ENCODE data around the gene MBNL2.
"Not testable (repeated sequence)": the region's sequence is repeated elsewhere in the genome, so short reads cannot be mapped to it uniquely, and the experiment has no call there.

MBNL2 gene, protein sequence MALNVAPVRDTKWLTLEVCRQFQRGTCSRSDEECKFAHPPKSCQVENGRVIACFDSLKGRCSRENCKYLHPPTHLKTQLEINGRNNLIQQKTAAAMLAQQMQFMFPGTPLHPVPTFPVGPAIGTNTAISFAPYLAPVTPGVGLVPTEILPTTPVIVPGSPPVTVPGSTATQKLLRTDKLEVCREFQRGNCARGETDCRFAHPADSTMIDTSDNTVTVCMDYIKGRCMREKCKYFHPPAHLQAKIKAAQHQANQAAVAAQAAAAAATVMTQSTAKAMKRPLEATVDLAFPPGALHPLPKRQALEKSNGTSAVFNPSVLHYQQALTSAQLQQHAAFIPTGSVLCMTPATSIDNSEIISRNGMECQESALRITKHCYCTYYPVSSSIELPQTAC

DNA sequence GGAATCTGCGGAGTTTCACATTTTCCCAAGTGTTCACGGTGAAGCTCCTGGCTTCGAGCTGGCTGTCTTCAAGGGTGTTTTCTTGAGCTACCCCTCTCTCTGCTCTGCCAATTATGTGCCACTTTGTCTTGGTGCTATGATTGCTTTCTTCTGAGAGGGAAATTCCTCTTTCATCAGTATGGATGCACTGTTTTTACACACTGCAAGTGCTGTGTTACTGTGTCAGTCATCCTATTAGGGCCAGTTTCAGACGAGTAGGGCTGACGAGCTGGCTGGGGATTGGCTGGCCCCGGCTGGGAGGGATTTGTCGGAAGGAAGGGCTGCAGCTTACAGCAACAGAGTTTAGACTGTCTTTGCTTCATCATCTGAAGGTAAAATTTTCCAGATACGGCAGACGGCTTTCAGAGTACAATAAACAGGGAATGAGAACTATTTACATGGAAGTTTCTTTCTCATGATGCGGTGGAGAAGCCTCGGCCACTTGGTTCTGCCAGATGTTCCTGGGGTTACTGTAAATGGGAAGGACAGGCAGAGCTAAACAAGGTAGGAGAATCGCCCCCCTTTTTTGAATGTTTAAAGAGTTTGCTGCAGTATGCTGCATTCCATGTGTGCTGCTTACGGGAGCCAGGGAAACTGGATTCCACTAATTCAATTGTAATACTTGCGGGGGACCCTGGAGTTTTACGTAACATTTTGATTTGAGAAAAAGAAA, at the start of gene MBNL2:
TSS of gene MBNL2 (plus strand) at position 345 of the 712 bp plus-strand sequence. CDS start 53,903 bp downstream, outside the sequence.
- DNase-seq = peak; percentile 96

DNA sequence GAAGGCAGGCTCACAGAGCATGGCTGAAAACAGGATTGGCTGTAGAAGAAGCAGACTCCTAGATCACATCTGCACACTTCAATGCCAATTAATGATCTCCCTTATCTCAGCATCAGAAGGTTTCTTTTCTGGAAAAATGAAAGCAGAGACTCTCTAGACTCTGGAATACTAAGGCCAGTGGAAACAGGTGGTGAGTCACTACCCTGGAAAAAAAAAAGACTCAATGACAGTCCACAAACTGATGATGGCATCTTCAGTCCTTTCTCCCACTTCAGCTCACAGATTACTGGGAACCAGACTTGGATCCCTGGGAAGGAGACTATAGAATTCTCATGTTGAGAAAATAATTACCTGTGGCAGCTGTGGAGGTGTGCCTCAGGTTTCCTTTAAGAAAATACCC, 47.5 kb upstream of the MBNL2 start:
- no peak for DNase-seq

DNA sequence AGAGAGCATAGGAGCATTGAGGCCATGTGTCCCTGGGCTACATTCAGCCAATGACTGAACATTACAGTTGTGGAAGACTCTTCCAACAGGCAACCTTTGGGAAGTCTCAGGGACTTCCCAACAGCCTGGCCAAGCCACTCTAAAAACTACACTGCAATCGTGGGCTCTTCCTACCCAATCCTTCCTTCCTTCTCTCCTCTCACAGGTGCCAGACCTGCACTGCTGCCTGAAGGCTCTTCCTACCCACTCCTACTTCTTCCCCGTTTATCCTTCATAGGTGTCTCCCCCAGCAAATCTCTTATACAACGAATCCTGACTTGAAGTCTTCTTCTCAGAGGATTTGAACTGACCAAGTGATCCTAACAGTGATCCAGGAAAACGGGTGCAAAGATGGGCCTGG, 47.1 kb upstream of the MBNL2 start:
- DNase-seq = no peak

DNA sequence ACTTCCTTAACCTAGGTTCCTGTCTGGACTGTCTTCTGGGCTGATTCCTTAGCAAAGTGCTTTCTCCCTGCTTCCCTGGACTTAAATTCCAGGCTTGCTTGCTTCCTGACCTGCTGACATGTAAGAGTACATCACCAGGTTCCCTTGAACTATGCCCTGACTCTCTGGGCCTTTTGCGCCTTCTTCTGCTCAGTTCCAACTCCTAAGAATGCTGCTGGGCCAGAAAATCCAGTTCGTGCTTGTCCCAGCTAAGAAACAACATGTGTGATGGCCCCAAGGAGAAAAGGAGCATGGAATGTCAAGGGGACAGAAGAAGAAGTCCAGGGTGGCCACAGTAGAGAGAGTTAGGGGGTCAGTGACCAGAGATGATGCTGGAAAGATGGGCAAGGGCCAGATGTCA, 42.6 kb upstream of the MBNL2 start:
- no peak for DNase-seq

DNA sequence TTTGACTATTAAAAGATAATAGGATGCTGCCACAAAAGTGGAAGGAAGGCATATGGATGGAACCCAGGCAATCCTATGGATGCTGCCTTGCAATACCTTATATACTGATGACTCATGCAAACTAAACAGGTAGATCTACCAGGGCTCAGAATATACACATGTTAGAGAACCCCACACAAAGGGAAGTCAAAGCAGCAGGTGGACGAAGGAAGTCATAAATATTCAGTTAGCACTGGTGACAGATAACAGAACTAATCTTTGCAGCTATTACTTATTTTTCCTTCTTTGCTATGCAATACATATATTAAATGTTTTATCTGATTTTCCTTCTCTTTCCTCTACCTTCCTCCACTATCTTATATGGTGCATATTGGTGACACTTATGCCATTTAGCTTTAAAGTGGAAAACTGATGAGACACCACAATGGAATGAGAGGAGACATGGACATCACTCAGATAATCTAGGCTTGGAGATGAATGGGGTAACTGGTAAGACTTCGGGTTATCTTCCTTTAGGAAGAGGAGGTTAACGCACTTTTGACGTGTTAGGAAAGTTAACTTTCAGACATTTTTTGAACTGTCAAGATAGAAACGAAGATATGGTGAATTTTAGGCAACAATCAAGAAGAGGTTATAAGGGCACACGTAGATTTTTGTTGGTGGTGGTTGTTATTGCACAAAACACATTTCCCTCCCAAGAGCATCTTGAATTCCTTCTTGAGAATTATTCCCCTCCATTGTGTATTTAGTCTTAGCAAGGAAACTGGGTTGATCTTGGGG, 39.8 kb upstream of the MBNL2 start:
- no peak for DNase-seq

DNA sequence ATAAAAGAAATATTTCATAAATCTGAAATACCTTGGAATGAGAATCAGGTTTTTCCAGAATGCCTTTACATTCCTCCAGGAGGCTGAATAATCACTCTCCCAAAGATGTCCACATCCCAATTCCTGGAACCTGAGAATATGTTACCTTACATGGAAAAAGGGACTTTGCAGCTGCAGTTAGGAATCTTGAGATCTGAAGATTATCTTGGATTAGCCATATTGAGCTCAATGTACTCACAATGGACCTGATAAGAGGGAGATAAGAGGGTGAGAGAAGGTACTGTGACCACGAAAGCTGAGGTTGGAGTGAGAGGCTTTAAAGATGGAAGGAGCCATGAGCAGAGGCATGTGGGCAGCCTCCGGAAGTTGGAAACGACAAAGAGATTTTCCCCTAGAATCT, 36.8 kb upstream of the MBNL2 start:
- DNase-seq = no peak

DNA sequence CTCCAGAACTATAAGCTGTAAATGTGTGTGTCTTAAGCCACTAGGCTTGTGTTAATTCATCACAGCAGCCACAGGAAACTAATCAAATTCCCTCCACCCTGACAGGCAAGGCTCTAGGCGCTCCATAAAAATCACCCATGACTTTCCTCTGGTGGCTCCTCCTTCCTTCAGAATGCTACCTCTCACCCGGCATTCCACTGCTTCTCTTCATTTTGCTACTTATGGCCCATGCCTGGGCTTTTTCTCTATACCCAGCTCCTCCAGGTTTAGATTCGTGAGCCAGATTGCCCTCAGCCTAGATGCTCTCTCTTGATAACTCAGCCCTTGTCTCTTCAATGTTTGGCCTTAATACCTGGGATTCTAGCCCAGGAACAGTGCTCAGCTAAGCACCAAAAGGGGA, 36.4 kb upstream of the MBNL2 start:
- DNase-seq = no peak

DNA sequence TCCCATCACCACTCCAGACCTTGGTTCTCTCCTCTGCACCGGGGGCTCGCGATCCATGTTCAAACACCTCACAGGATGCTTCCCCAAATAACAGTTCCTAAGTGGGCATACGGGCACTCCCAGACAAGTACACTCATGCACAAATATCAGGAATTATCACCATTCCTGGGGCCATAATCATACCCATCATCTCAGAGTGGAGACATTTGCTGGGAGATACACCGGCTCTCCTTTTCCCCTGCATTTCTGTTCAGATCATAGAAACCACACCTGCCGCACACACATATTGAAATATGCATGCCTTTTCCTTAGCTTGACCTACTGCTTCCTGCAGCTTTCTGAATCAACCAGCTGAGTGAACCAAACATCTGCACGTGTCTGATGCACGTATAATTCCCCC, 33.9 kb upstream of the MBNL2 start:
- no peak for DNase-seq

DNA sequence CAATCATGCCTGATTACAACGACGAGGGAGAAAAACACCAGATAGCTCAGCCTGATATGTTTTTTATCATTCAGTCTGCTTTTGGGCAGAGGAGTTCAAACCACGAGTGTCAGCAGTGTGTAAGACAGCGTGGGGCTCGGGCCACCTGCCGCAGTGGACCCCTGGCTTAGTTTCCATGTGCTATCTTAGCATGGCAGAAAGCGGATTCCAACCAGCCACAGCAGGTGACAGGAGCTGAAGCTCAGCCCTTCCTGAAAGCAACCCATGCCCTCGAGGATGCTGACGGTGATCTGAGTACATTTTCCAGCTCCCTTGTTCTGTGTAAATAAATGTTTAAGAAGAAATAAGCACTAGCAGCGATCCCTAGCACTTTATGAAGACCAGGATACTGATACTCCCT, 32.2 kb upstream of the MBNL2 start:
- no peak for DNase-seq

DNA sequence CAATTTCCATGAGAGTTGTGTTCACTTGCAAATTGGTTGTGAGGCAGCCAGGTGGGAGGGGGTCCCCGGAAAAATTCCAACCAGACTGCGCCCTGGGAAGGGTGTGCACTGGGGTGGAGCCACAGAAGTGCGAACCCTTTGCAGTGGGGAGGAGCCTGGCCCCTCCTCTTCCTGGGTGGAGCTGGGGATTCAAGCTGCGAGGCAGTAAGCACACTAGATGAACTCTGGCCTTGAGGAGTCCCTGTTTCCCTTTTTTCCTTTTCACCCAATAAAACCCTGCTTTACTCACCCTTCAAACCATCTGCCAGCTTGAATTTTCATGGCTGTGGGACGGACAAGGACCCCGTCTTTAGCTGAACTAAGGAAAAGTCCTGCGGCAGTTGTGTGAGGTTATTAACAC, 31.0 kb upstream of the MBNL2 start:
- DNase-seq = peak; percentile 15

DNA sequence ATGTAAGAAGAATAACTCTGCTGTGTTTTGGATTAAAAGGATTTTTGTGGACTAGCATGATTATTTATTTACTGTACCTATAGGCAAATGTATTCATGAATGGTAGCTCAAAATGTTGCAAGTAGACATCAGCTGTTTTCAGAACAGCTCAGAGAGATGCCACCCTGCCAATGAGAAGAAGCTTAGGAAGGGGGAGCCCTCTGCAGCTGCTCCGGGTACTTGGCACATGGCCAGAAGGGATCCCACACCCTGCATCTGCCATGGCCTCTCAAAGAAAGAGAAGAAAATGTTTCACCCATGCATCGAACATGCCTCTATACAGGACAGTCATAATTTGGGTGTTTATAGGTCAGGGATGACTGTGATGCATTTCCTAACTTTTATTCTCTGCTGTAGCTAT, 30.5 kb upstream of the MBNL2 start:
- DNase-seq = peak; percentile 43

DNA sequence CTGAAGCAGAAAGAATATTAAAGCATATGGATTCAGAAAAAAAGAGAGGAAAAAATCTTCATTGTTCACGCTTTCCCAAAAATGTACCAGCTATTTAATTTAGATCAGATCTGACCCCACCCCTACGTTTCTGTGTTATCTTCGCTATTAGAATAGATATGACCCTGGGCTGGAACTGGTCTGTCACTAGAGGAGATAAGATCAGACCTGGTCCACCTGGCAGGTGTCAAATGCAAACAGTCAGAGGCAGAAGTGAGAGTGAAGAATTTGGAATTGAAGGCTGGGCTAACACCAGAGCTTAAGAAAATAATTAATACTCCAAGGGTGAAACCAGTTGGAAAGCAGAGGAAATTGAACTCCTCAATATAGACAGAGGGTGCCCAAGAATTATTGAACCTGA, 30.0 kb upstream of the MBNL2 start:
- DNase-seq = no peak

DNA sequence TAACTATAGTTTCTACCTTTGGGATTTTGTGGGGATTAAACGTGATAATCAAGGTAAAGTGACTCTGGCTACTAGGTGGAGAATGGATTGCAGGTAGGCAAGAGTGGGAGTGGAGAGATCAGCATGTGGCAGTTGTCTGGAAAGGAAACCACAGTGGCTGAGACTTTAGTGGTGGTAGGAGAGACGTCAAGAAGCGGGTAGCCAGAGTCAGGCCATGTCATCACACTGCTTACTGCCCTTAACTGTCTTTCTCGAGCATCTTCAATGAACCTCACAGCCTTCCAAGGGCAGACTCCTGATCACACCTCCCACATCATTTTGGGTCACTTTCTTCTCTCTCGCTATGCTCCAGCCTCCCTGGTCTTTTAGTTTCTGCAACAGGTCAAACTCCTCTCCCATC, 28.6 kb upstream of the MBNL2 start:
- no peak for DNase-seq

DNA sequence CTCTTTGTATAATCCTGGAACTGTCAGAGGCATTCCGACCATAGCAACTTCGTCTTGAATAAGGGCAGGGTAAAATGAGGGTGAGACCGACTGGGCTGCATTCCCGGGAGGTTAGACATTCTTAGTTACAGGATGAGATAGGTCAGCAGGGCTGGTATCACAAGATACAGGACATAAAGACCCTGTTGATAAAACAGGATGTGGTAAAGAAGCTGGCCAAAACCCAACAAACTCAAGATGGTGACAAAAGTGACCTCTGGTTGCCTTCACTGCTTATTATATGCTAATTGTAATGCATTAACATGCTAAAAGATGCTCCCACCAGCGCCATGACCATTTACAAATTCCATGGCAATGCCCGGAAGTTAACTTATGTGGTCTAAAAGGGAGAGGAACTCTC, 27.7 kb upstream of the MBNL2 start:
- no peak for DNase-seq

DNA sequence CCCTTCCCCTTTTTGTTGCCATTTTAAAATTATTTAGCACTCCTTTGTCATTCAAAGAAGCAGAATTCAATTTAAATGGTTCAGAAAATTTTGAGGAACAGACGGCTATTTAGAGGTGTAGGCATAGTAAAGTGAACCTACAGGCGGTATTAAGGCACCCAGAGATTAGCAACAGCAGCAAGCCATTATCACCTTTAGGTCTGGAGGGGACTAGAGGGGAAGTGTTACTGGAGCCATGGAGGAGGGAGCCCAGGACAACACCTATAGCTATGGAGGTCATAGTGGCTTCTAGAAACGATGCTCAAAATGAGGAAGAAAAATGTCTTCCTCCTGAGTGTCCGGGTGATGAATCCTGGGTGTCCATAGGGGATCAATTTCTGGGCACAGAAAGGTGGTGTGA, 25.8 kb upstream of the MBNL2 start:
- DNase-seq = no peak

DNA sequence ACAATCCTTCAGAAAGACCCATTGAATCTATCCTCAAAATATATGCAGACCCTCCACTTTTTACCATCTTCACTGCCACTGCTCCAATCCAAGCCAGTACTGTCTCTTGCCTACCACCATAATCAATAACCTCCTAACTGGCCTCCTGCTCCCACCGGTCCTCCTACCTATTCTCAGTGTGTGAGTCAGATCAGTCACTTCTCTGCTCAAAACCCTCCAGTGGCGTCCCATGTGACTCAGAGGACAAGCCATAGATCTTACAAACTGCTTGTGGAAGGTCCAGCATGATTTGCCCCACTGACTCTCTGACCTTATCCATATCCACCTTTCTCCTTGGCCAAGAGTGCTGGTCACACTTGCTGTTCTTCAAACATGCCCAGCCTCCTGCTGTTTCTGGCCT, 23.4 kb upstream of the MBNL2 start:
- DNase-seq = no peak

DNA sequence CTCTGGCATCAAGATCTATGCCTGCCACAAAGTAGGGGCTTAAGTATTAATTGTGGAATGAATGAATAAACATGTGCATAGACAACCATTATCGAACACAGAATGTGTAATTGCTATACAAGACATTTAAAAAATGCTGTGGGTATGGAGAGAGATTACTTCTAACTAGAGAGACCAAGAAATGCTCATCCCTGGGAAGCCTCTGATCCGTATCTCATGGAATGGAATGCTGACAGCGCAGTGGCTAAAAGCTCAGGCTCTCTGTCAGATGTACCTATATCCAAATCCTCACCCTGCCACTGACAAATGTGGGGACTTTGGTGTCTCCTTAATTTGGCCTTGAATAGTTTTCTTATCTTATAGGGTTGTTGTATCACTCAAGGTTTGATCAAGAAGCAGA, 22.7 kb upstream of the MBNL2 start:
- no peak for DNase-seq

DNA sequence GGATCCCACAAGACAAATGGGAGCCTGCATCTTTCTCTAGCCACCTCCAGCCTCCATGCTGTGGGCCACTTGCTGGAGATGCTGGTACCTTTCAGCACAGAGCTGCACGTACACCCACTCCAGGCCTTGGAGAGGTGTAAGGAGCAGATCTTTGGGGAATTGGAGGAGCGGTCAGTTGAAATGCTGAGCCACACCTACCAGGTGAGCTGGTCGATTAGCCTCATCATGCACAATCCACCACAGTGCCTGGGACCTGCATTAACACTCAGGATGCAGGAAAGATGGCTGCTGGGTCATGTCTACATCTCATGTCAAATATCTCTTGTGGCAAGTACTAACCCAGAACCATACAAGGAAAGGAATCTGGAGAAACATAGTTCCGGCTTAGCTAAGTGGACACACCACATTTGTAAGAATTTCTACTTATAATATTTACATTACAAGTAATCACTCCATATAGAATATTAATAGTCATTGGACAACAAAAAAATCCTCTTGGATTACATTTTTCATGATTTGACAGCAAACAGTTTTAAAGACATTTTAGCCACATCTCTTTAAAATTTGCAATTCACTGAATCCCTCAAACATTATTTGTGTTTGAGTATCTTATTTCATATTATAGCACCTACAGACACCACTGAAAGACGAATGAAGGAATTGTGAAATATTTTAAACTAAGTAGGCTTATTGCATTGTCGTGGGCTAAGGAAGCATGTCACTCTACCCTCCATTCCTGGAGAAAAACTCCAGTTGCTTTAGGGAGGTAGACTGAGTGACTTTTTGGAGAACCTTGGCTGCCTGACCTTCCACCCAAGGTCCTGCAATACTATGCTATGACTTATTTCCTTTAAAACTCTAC, 21.8 kb upstream of the MBNL2 start:
- DNase-seq = no peak

DNA sequence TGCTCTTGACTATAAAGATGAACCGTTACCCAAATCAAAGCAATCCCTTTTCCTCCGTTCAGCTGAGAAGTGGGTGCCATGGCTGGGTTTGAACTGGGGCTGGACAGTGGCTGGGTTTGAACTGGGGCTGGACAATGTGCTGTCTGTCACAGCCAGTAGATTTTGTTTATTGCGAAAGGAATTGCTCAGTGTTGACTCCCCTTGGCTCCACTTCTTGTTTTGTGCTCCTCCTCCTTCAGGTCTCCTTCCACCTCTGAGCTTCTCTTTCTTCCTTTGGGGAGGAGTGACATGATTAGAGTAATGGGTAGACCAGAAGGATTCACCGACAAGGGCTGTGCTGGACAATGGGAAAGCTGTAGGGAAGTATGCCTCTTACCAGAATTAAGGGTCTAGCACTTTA, 19.4 kb upstream of the MBNL2 start:
- no peak for DNase-seq

DNA sequence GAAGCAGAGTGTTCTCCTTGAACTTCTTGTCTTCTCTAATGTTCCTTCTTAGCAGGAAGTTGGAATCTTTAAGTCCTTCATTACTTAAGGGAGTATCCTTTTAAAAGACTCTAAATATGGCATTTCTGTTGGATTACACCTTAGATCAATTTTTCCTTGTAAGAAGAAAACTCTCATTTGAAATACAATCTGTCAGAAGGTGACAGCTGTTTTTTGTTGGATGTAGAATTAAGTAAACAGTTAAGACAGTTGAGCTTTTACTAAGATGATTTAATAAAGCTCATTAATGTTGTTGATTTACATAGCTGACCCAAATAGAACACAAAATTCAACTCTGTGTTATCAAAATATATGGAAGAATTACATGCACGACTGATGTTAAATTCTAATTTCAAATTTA, 16.7 kb upstream of the MBNL2 start:
- no peak for DNase-seq

DNA sequence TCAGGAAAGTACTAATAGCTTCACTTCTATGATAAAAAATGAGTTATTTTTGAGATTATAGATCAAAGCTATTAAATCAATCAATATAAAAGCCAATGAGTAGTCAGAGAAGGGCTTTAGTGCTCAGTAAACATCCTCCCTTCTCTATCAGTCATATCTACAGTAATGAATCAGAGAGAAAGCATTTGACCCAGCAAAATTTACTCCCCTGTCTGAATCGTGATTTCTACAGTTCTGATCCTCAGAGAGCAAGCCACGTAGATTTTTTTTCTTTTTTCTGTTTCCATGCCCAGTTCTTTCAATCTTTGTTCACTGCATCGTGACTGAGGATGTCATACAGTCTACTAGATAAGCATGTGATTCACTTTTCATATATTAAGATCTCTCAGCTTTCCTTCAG, 16.2 kb upstream of the MBNL2 start:
- no peak for DNase-seq

DNA sequence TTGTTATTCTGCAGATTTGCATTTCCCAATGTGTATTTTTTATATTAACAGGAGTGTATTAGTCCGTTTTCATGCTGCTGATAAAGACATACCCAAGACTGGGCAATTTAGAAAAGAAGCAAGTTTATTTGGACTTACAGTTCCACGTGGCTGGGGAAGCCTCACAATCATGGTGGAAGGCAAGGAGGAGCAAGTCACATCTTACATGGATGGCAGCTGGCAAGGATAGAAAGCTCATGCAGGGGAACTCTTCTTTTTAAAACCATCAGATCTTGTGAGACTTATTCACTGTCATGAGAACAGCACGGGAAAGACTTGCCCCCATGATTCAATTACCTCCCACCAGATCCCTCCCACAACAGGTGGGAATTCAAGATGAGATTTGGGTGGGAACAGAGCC, 14.9 kb upstream of the MBNL2 start:
- not testable (repeated sequence) for DNase-seq

DNA sequence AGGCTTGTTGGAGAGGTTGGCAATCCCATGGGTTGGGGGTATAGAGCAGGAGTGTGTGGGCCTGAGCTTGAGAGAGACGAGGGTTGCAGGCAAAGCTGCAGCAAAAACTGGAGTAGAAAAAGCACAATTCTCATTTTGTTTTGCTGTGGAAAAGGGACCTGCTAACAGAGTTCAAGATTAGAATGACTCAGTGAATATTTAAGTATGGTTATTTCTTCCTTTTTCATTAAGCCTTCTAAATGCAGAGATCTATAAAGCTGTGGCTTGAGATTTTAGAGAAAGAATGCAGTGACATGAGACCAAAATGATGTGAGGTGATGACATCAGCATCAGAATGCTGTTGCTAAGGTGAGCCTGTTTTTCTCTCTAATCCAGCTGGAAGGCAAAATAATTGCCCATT, 10.8 kb upstream of the MBNL2 start:
- DNase-seq = no peak

All from midbrain (tissue), 1 donor.